ENCODE data around the gene FBXO2.

The FBXO2 gene

DNA sequence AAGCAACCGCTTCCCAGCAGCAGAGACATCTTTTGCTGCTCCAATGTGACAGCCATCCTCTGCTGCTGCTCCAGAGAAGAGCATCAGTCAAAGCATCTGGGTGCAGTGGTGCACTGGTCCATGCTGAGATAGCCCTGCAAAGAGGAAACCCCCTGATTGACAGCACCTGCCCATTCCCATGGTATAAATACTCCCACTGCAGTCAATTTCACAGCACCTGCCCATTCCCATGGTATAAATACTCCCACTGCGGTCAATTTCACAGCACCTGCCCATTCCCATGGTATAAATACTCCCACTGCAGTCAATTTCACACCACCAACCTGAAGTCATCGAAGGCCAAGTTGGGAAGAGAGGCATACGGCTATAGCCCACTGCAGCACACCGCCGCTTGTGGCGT lies 25.5 kb downstream of the FBXO2 start:
- TF ChIP-seq CTCF (conservative IDR thresholded peaks at IDR 0.05; ENCODE audit: low read length), result no peak
- no peak for TF ChIP-seq EZH2phosphoT487 (IDR thresholded peaks at IDR 0.05; ENCODE audit: borderline replicate concordance)

DNA sequence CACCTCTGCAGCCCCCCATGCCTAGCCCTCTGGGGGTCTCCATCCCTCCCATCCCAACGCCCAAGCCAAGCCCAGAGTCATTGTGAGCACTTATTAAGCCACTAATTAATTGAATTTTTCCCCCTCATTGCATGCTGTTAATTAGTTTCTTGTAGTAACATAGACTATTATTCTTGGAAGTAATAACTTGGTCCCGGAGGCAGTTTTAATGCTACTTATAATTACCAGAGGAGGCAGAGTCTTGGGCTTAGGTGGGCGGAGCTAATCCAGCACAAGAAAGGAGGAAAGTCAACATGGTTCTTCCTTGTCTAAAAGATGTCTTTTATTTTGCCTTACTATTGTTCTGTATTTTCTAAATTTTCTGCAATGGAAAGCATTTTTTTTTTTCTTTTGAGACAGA lies 27.7 kb downstream of the FBXO2 start:
- Histone ChIP-seq H3F3A (ENCODE audit: low read depth) (no peaks in the 10 kb centered on the region), H4K20me1 (ENCODE audit: insufficient read depth, low read length, poor library complexity, severe bottlenecking) (no peaks in the 10 kb centered on the region), H3K27me3 (ENCODE audit: insufficient read depth, low read length, poor library complexity, severe bottlenecking) (no peaks in the 10 kb centered on the region), H3K9me3 (ENCODE audit: insufficient read depth, low read depth, low read length) (no peaks in the 10 kb centered on the region), H3K4me1 (ENCODE audit: insufficient read depth, low read length, poor library complexity, severe bottlenecking) (no peaks in the 10 kb centered on the region), H3K4me2 (ENCODE audit: low read depth, low read length, poor library complexity, severe bottlenecking) (no peak overlapping the region), H3K9ac (ENCODE audit: low read depth, low read length, poor library complexity, severe bottlenecking) (no peak overlapping the region), H3K79me2 (ENCODE audit: insufficient read depth, low read length) (no peaks in the 10 kb centered on the region), H3K9me2 (replicated peaks; ENCODE audit: low read depth, low read length) (no peaks in the 10 kb centered on the region), H2AFZ (ENCODE audit: low read length) (no peak overlapping the region), H3K4me3 (ENCODE audit: low read length, poor library complexity, severe bottlenecking) (no peak overlapping the region), H3K36me3 (ENCODE audit: insufficient read depth, low read length) (no peaks in the 10 kb centered on the region)
- TF ChIP-seq CTCF (conservative IDR thresholded peaks at IDR 0.05; ENCODE audit: low read length) (no peak), EZH2phosphoT487 (IDR thresholded peaks at IDR 0.05; ENCODE audit: borderline replicate concordance) (no peak)

More for the DNA sequence above, 25.5 kb downstream of the FBXO2 start:
- Histone ChIP-seq H2AFZ (ENCODE audit: low read length) (no peak overlapping the region), H3K79me2 (ENCODE audit: insufficient read depth, low read length) (no peaks in the 10 kb centered on the region), H3K4me2 (ENCODE audit: low read depth, low read length, poor library complexity, severe bottlenecking) (no peak overlapping the region), H3F3A (ENCODE audit: low read depth) (no peaks in the 10 kb centered on the region), H3K36me3 (ENCODE audit: insufficient read depth, low read length) (no peaks in the 10 kb centered on the region), H4K20me1 (ENCODE audit: insufficient read depth, low read length, poor library complexity, severe bottlenecking) (no peaks in the 10 kb centered on the region), H3K4me1 (ENCODE audit: insufficient read depth, low read length, poor library complexity, severe bottlenecking) (no peaks in the 10 kb centered on the region), H3K9ac (ENCODE audit: low read depth, low read length, poor library complexity, severe bottlenecking) (no peak overlapping the region), H3K4me3 (ENCODE audit: low read length, poor library complexity, severe bottlenecking) (no peak overlapping the region), H3K9me3 (ENCODE audit: insufficient read depth, low read depth, low read length) (no peaks in the 10 kb centered on the region), H3K27me3 (ENCODE audit: insufficient read depth, low read length, poor library complexity, severe bottlenecking) (no peaks in the 10 kb centered on the region), H3K9me2 (replicated peaks; ENCODE audit: low read depth, low read length) (no peaks in the 10 kb centered on the region)

DNA sequence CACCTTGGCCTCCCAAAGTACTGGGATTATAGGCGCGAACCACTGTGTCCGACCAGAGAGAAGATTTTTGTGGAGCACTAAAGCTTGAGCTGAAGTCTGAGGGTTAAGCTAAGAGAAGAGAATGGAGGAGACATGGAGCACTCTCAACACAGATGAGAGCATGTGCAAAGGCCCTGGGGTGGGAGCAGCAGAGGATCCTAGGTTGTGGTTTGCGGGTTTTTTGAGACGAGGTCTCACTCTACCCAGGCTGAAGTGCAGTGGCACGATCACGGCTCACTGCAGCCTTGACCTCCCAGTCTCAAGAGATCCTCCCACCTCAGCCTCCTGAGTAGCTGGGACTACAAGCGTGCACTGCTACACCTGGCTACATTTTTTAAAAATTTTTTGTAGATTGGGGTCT lies 30.5 kb downstream of the FBXO2 start:
- Histone ChIP-seq H4K20me1 (ENCODE audit: insufficient read depth, low read length, poor library complexity, severe bottlenecking) (no peaks in the 10 kb centered on the region), H3K79me2 (ENCODE audit: insufficient read depth, low read length) (no peaks in the 10 kb centered on the region), H3K9me2 (replicated peaks; ENCODE audit: low read depth, low read length) (no peaks in the 10 kb centered on the region), H2AFZ (ENCODE audit: low read length) (no peak overlapping the region), H3K9me3 (ENCODE audit: insufficient read depth, low read depth, low read length) (no peaks in the 10 kb centered on the region), H3K4me2 (ENCODE audit: low read depth, low read length, poor library complexity, severe bottlenecking) (no peak overlapping the region), H3K4me1 (ENCODE audit: insufficient read depth, low read length, poor library complexity, severe bottlenecking) (no peaks in the 10 kb centered on the region), H3F3A (ENCODE audit: low read depth) (no peaks in the 10 kb centered on the region), H3K36me3 (ENCODE audit: insufficient read depth, low read length) (no peaks in the 10 kb centered on the region), H3K4me3 (ENCODE audit: low read length, poor library complexity, severe bottlenecking) (no peak overlapping the region), H3K9ac (ENCODE audit: low read depth, low read length, poor library complexity, severe bottlenecking) (no peak overlapping the region), H3K27me3 (ENCODE audit: insufficient read depth, low read length, poor library complexity, severe bottlenecking) (no peaks in the 10 kb centered on the region)
- TF ChIP-seq CTCF (conservative IDR thresholded peaks at IDR 0.05; ENCODE audit: low read length) (no peak), EZH2phosphoT487 (IDR thresholded peaks at IDR 0.05; ENCODE audit: borderline replicate concordance) (no peak)
